Gastrocnemius medialis (tissue), 4 donors: ENCODE data around the gene THEMIS2.

Source experiments
- CTCF ChIP-seq, 5 experiments: fragments of 450-650 bp in 3 of 5; fragments of 200-600 bp in 2 of 5; sonication (generic) in 2 of 5; IDR thresholded peaks in 4 of 5; conservative IDR thresholded peaks in 1 of 5; 1 replicate in 4 of 5; 2 replicates in 1 of 5; pipeline ENCODE4 v1.5.1; 2016 to 2019; ENCODE audit warnings: antibody characterized with exemption in 5 of 5, mild to moderate bottlenecking in 3 of 5, moderate library complexity in 3 of 5
- POLR2A ChIP-seq, 2 donors: fragments of 450-650 bp; IDR thresholded peaks; one replicate each; pipeline ENCODE4 v1.6.1; 2017; ENCODE audit warnings: antibody characterized with exemption in 2 of 2, mild to moderate bottlenecking in 2 of 2, moderate library complexity in 2 of 2

GRCh38 chr1:27882543-27882903, 10.2 kb downstream of the THEMIS2 start:
- TF ChIP-seq POLR2A (IDR thresholded peaks at IDR 0.05) (no peak), CTCF (IDR thresholded peaks at IDR 0.05 in 4 of 5, conservative IDR thresholded peaks at IDR 0.05 in 1 of 5) (no peak)
